ENCODE results near the gene CLEC4D. TPM values are rescaled to one million over a fixed set of nuclear protein-coding genes. Genes with fewer than 3 reads are reported as not detected.

The CLEC4D gene
- total and polyA plus RNA-seq, 4 donors = 0.61 to 39.2 (median 3.0) TPM

- DNase-seq = no peak
- Histone ChIP-seq H3K4me3 (no peak overlapping the region), H3K36me3 (ENCODE audit: control insufficient read depth in 4 of 4, insufficient read depth in 4 of 4, low read length in 4 of 4) (no peaks in the 10 kb centered on the region), H3K4me1 (ENCODE audit: control insufficient read depth in 5 of 5, insufficient read depth in 5 of 5, low read length in 5 of 5) (no peaks in the 10 kb centered on the region), H3K9me3 (ENCODE audit: control insufficient read depth in 4 of 4, insufficient read depth in 3 of 4, low read length in 3 of 4) (no peaks in the 10 kb centered on the region), H3K27ac (ENCODE audit: low read depth in 1 of 2, low read length in 1 of 2) (no peak overlapping the region), H3K9ac (ENCODE audit: insufficient read depth in 1 of 2, low read length in 2 of 2) (no peak overlapping the region), H3K27me3 (ENCODE audit: control insufficient read depth in 3 of 3, insufficient read depth in 3 of 3, low read length in 2 of 3) (no peaks in the 10 kb centered on the region)
- 82 to 89% methylated on average over 5 of the region's 5 CpGs for WGBS, 2 donors
- ATAC-seq (ENCODE audit: insufficient read depth, low FRiP score) = no peak
- no peak for TF ChIP-seq CTCF (IDR thresholded peaks at IDR 0.05; ENCODE audit: control extremely low read depth, extremely low read depth)
Measured at GRCh38 chr12:8554451-8555195, 41.3 kb downstream of the CLEC4D start.

GRCh38 chr12:8556531-8557097 is 43.3 kb downstream of the CLEC4D start:
- no peak overlapping the region for H3K27ac ChIP-seq (ENCODE audit: low read depth in 1 of 2, low read length in 1 of 2)

GRCh38 chr12:8559676-8560075 is 46.4 kb downstream of the CLEC4D start:
- 87 to 89% methylated on average over 11 of the region's 11 CpGs for WGBS, 2 donors
- ATAC-seq (ENCODE audit: insufficient read depth, low FRiP score) = no peak
- H3K27ac ChIP-seq (ENCODE audit: low read depth in 1 of 2, low read length in 1 of 2) = no peak overlapping the region
- TF ChIP-seq CTCF (IDR thresholded peaks at IDR 0.05; ENCODE audit: control extremely low read depth, extremely low read depth) = no peak
- H3K36me3 ChIP-seq (ENCODE audit: control insufficient read depth in 4 of 4, insufficient read depth in 4 of 4, low read length in 4 of 4) = no peaks in the 10 kb centered on the region
- no peaks in the 10 kb centered on the region for H3K27me3 ChIP-seq (ENCODE audit: control insufficient read depth in 3 of 3, insufficient read depth in 3 of 3, low read length in 2 of 3)
- peaks cover 0 to 2% (median 0%) of the 10 kb centered on the region in 4 donors for H3K9me3 ChIP-seq (ENCODE audit: control insufficient read depth in 4 of 4, insufficient read depth in 3 of 4, low read length in 3 of 4)
- DNase-seq = no peak
- no peak overlapping the region for H3K4me3 ChIP-seq
- no peaks in the 10 kb centered on the region for H3K4me1 ChIP-seq (ENCODE audit: control insufficient read depth in 5 of 5, insufficient read depth in 5 of 5, low read length in 5 of 5)
- no peak overlapping the region for H3K9ac ChIP-seq (ENCODE audit: insufficient read depth in 1 of 2, low read length in 2 of 2)

More at GRCh38 chr12:8556531-8557097, 43.3 kb downstream of the CLEC4D start:
- Histone ChIP-seq H3K4me3 (no peak overlapping the region), H3K4me1 (ENCODE audit: control insufficient read depth in 5 of 5, insufficient read depth in 5 of 5, low read length in 5 of 5) (no peaks in the 10 kb centered on the region), H3K27me3 (ENCODE audit: control insufficient read depth in 3 of 3, insufficient read depth in 3 of 3, low read length in 2 of 3) (no peaks in the 10 kb centered on the region), H3K9me3 (ENCODE audit: control insufficient read depth in 4 of 4, insufficient read depth in 3 of 4, low read length in 3 of 4) (no peaks in the 10 kb centered on the region), H3K36me3 (ENCODE audit: control insufficient read depth in 4 of 4, insufficient read depth in 4 of 4, low read length in 4 of 4) (no peaks in the 10 kb centered on the region), H3K9ac (ENCODE audit: insufficient read depth in 1 of 2, low read length in 2 of 2) (no peak overlapping the region)
- no peak for ATAC-seq (ENCODE audit: insufficient read depth, low FRiP score)
- 85 to 95% methylated on average over 2 of the region's 2 CpGs for WGBS, 2 donors
- no peak for TF ChIP-seq CTCF (IDR thresholded peaks at IDR 0.05; ENCODE audit: control extremely low read depth, extremely low read depth)
- DNase-seq = no peak

Data from lung (tissue), 12 donors.